ENCODE results near the gene MCC. TPM values are rescaled to one million over a fixed set of nuclear protein-coding genes. Genes with fewer than 3 reads are reported as not detected.

Gene MCC
- total and polyA plus RNA-seq, 2 donors (not counting 1 experiment from before 2014, with no cell fraction given), result 3.2 to 41.3 TPM

DNA sequence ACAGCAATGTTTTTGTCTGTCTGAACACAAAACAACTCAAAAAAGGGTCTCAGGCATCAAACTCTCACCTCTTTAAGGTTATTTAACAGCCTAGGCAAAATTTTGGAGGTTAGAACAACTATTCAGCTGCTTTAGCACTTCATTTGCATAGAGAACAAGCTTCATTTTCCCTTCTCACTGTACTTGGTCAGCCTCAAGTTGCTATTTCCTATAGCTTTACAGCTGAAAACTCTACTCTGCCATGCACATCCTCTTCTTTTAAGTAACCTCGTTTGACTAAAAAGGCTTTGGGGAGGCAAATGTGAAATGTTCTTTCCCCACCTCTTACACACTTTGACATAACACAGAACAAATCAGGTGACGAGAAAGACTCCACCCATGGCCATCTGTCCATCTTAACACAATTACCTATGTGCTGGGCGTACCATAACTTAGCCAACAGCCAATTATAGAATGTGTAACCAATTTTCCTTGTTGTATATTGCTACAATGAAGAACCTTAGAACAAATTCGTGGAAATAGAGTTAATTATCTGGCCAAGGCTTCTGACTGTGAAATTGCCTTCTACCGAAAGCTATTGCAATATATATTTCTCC is 315.9 kb downstream of the MCC start:
- Histone ChIP-seq H3K36me3 (ENCODE audit: control insufficient read depth, insufficient read depth, low read length) (no peaks in the 10 kb centered on the region), H2AFZ (ENCODE audit: low read length) (no peak overlapping the region), H3K27me3 (ENCODE audit: control insufficient read depth, insufficient read depth, low read length) (no peaks in the 10 kb centered on the region), H3K79me2 (ENCODE audit: control insufficient read depth, insufficient read depth, low read length) (no peaks in the 10 kb centered on the region), H3K4me3 (replicated peaks in 1 of 4; ENCODE audit: control extremely low read depth in 1 of 4, insufficient read depth in 1 of 4, low read depth in 3 of 4, low read length in 4 of 4) (no peak overlapping the region), H4K20me1 (ENCODE audit: control insufficient read depth, extremely low read depth, insufficient read depth, low read length) (no peaks in the 10 kb centered on the region), H3K9me3 (ENCODE audit: control insufficient read depth, insufficient read depth, low read depth, low read length) (no peaks in the 10 kb centered on the region), H3K9ac (ENCODE audit: insufficient read depth, low read length) (no peak overlapping the region), H3K27ac (ENCODE audit: insufficient read depth, low read length) (no peak overlapping the region), H3K4me2 (ENCODE audit: extremely low read depth, insufficient read depth, low read length) (no peak overlapping the region), H3K4me1 (ENCODE audit: control insufficient read depth, extremely low read depth, insufficient read depth, low read length) (no peaks in the 10 kb centered on the region)
- no peak for DNase-seq (ENCODE audit: low read depth in 2 of 2)
- TF ChIP-seq, protein P1, sequence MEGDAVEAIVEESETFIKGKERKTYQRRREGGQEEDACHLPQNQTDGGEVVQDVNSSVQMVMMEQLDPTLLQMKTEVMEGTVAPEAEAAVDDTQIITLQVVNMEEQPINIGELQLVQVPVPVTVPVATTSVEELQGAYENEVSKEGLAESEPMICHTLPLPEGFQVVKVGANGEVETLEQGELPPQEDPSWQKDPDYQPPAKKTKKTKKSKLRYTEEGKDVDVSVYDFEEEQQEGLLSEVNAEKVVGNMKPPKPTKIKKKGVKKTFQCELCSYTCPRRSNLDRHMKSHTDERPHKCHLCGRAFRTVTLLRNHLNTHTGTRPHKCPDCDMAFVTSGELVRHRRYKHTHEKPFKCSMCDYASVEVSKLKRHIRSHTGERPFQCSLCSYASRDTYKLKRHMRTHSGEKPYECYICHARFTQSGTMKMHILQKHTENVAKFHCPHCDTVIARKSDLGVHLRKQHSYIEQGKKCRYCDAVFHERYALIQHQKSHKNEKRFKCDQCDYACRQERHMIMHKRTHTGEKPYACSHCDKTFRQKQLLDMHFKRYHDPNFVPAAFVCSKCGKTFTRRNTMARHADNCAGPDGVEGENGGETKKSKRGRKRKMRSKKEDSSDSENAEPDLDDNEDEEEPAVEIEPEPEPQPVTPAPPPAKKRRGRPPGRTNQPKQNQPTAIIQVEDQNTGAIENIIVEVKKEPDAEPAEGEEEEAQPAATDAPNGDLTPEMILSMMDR (conservative IDR thresholded peaks at IDR 0.05 in 1 of 2, IDR thresholded peaks at IDR 0.05 in 1 of 2; ENCODE audit: low read depth in 1 of 2, low read length in 2 of 2), result no peak
- no peak for TF ChIP-seq EZH2 (IDR thresholded peaks at IDR 0.05; ENCODE audit: low read length, missing control alignments)

DNA sequence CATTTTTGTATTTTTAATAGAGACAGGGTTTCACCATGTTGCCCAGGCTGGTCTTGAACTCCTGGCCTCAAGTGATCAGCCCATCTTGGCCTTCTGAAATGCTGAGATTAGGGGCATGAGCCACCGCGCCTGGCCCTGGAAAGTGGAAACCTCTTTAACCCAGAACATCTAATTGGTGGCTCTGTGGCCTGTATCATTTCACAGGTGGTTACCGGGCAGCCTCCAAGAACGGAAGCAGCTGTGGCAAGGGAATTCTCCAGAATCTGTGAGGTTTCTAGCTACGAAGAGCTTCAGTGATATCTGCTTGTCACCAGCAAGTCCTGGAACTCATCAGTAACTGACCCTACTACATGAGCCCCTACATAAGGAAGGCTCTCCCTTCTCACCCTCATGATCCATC is 316.7 kb downstream of the MCC start:
- Histone ChIP-seq H3K4me1 (ENCODE audit: control insufficient read depth, extremely low read depth, insufficient read depth, low read length) (no peaks in the 10 kb centered on the region), H3K27me3 (ENCODE audit: control insufficient read depth, insufficient read depth, low read length) (no peaks in the 10 kb centered on the region), H3K4me2 (ENCODE audit: extremely low read depth, insufficient read depth, low read length) (no peak overlapping the region), H4K20me1 (ENCODE audit: control insufficient read depth, extremely low read depth, insufficient read depth, low read length) (no peaks in the 10 kb centered on the region), H2AFZ (ENCODE audit: low read length) (no peak overlapping the region), H3K27ac (ENCODE audit: insufficient read depth, low read length) (no peak overlapping the region), H3K9me3 (ENCODE audit: control insufficient read depth, insufficient read depth, low read depth, low read length) (no peaks in the 10 kb centered on the region), H3K9ac (ENCODE audit: insufficient read depth, low read length) (no peak overlapping the region), H3K4me3 (replicated peaks in 1 of 4; ENCODE audit: control extremely low read depth in 1 of 4, insufficient read depth in 1 of 4, low read depth in 3 of 4, low read length in 4 of 4) (no peak overlapping the region), H3K36me3 (ENCODE audit: control insufficient read depth, insufficient read depth, low read length) (no peaks in the 10 kb centered on the region), H3K79me2 (ENCODE audit: control insufficient read depth, insufficient read depth, low read length) (no peaks in the 10 kb centered on the region)
- DNase-seq (ENCODE audit: low read depth in 2 of 2), result no peak
- TF ChIP-seq EZH2 (IDR thresholded peaks at IDR 0.05; ENCODE audit: low read length, missing control alignments), result no peak
- TF ChIP-seq, protein P1 (conservative IDR thresholded peaks at IDR 0.05 in 1 of 2, IDR thresholded peaks at IDR 0.05 in 1 of 2; ENCODE audit: low read depth in 1 of 2, low read length in 2 of 2), result no peak

DNA sequence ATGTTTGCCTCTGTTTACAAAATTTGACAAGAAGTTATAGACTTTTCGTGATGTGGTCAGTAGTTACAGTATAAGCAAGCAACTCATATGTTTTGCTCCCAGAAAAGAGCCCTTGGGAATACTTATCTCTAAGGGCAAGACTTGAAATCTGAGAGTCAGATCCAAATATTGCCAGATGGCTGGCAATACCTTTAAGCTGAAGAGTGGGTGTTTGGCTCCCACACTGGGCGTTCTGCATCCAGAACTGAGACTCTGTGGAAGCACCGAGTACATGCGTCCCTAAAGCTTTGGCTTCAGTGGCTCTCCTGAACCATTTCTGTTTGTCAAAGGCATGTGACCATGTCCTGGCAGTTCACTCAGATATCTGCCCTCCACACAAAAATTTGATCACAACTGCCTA is 317.5 kb downstream of the MCC start:
- peak in 1 of 2 donors; percentile 56 for DNase-seq (ENCODE audit: low read depth in 2 of 2)
- Histone ChIP-seq H4K20me1 (ENCODE audit: control insufficient read depth, extremely low read depth, insufficient read depth, low read length) (no peaks in the 10 kb centered on the region), H3K4me3 (replicated peaks in 1 of 4; ENCODE audit: control extremely low read depth in 1 of 4, insufficient read depth in 1 of 4, low read depth in 3 of 4, low read length in 4 of 4) (no peak overlapping the region), H3K4me2 (ENCODE audit: extremely low read depth, insufficient read depth, low read length) (no peak overlapping the region), H3K9me3 (ENCODE audit: control insufficient read depth, insufficient read depth, low read depth, low read length) (no peaks in the 10 kb centered on the region), H3K9ac (ENCODE audit: insufficient read depth, low read length) (no peak overlapping the region), H3K27me3 (ENCODE audit: control insufficient read depth, insufficient read depth, low read length) (no peaks in the 10 kb centered on the region), H2AFZ (ENCODE audit: low read length) (no peak overlapping the region), H3K27ac (ENCODE audit: insufficient read depth, low read length) (no peak overlapping the region), H3K79me2 (ENCODE audit: control insufficient read depth, insufficient read depth, low read length) (no peaks in the 10 kb centered on the region), H3K36me3 (ENCODE audit: control insufficient read depth, insufficient read depth, low read length) (no peaks in the 10 kb centered on the region), H3K4me1 (ENCODE audit: control insufficient read depth, extremely low read depth, insufficient read depth, low read length) (peaks cover 2% of the 10 kb centered on the region)
- TF ChIP-seq EZH2 (IDR thresholded peaks at IDR 0.05; ENCODE audit: low read length, missing control alignments), result no peak
- TF ChIP-seq, protein P1 (conservative IDR thresholded peaks at IDR 0.05 in 1 of 2, IDR thresholded peaks at IDR 0.05 in 1 of 2; ENCODE audit: low read depth in 1 of 2, low read length in 2 of 2), result no peak
